Keratinocyte (primary cell): ENCODE measurements around the gene SYS1. TPM values are rescaled to one million over a fixed set of nuclear protein-coding genes. Genes with fewer than 3 reads are reported as not detected.

ENCODE experiments used
- DNase-seq: peaks from one replicate; pipeline ENCODE4 v3.0.0-alpha.2; 2011; ENCODE audit warnings: low read depth, missing footprints, low spot score
- FAIRE-seq: peaks from 2 replicates; lab custom pipeline; 2011; peaks lifted over from hg19 to GRCh38; lab: Jason Lieb, UNC
- H2AFZ ChIP-seq: 2 replicates; pipeline ENCODE4 v1.6.0; 2012; ENCODE audit warnings: low read length, control low read depth, inconsistent platforms; ENCODE audit not compliant: control insufficient read depth
- H3K27ac ChIP-seq: 2 replicates; pipeline ENCODE4 v1.5.1; 2011; ENCODE audit warnings: low read length; ENCODE audit not compliant: control insufficient read depth, insufficient read depth
- H3K27me3 ChIP-seq: 3 replicates; pipeline ENCODE4 v1.6.0; 2011; ENCODE audit warnings: low read length; ENCODE audit not compliant: control insufficient read depth, insufficient read depth; ENCODE audit errors: extremely low read depth
- H3K36me3 ChIP-seq, 2 experiments: 2 replicates in 1 of 2; 3 replicates in 1 of 2; pipeline ENCODE4 v1.5.1; 2011; ENCODE audit warnings: low read length in 2 of 2, mild to moderate bottlenecking in 1 of 2; ENCODE audit not compliant: control insufficient read depth in 2 of 2, insufficient read depth in 2 of 2; ENCODE audit errors: extremely low read depth in 1 of 2
- H3K4me1 ChIP-seq: 3 replicates; pipeline ENCODE4 v1.5.1; 2011; ENCODE audit warnings: low read length; ENCODE audit not compliant: control insufficient read depth, insufficient read depth; ENCODE audit errors: extremely low read depth
- H3K4me2 ChIP-seq: 3 replicates; pipeline ENCODE4 v1.6.0; 2011; ENCODE audit warnings: low read depth, low read length; ENCODE audit not compliant: control insufficient read depth, insufficient read depth; ENCODE audit errors: extremely low read depth
- H3K4me3 ChIP-seq, 3 experiments: fragments of 200-600 bp in 1 of 3; sonication (generic) in 1 of 3; 2 replicates in 2 of 3; 3 replicates in 1 of 3; pipeline ENCODE4 v1.5.1; 2011 to 2016; ENCODE audit warnings: low read length in 3 of 3, mild to moderate bottlenecking in 3 of 3, control low read depth in 2 of 3, inconsistent platforms in 1 of 3, low read depth in 1 of 3, mixed read lengths in 1 of 3, mixed run types in 1 of 3, moderate library complexity in 1 of 3; ENCODE audit not compliant: control insufficient read depth in 2 of 3, insufficient read depth in 2 of 3; ENCODE audit errors: extremely low read depth in 1 of 3
- H3K79me2 ChIP-seq: 2 replicates; pipeline ENCODE4 v1.6.0; 2012; ENCODE audit warnings: low read length; ENCODE audit not compliant: control insufficient read depth, insufficient read depth
- H3K9ac ChIP-seq: 3 replicates; pipeline ENCODE4 v1.6.0; 2011; ENCODE audit warnings: low read length; ENCODE audit not compliant: control insufficient read depth, insufficient read depth; ENCODE audit errors: extremely low read depth
- H3K9me1 ChIP-seq: 3 replicates; pipeline ENCODE4 v1.6.0; 2011; ENCODE audit warnings: low read length; ENCODE audit not compliant: control insufficient read depth, insufficient read depth; ENCODE audit errors: extremely low read depth
- H3K9me3 ChIP-seq: 2 replicates; pipeline ENCODE4 v1.5.1; 2012; ENCODE audit warnings: low read depth, low read length; ENCODE audit not compliant: control insufficient read depth
- H4K20me1 ChIP-seq: 3 replicates; pipeline ENCODE4 v1.6.0; 2011; ENCODE audit warnings: low read length; ENCODE audit not compliant: control insufficient read depth, insufficient read depth; ENCODE audit errors: extremely low read depth
- EZH2 ChIP-seq: IDR thresholded peaks from one replicate; pipeline ENCODE4 v1.6.1; 2012; ENCODE audit warnings: inconsistent platforms, mild to moderate bottlenecking, low read length, moderate library complexity
- dilution Hi-C: fragments of 300-500 bp; cut with MboI; formaldehyde crosslinking; loops from one replicate; pipeline ENCODE4 v1.7.0; 2020; ENCODE audit warnings: low sequenced_read_pairs; ENCODE audit not compliant: extremely low pct_ligation_motif_present
- polyA plus RNA-seq, 5 experiments: library from polyadenylated mRNA; depleted of rRNA in 3 of 5; stranded (reverse) in 3 of 5; stranded (forward) in 1 of 5; unstranded in 1 of 5; fragments of >200 nt; gene quantifications; 1 replicate in 1 of 5; 2 replicates in 3 of 5; 3 replicates in 1 of 5; pipeline versions ENCODE4 v1.2.1 to v1.2.3, GENCODE V29; 2011 to 2012; ENCODE audit warnings: missing spikeins in 2 of 5, low read depth in 1 of 5, low replicate concordance in 1 of 5
- TF ChIP-seq, protein P1 (sequence below), 3 experiments: IDR thresholded peaks in 1 of 3; conservative IDR thresholded peaks in 1 of 3; optimal IDR thresholded peaks in 1 of 3; 2 replicates in 2 of 3; 3 replicates in 1 of 3; pipeline versions ENCODE3 to v1.5.1; 2011; ENCODE audit warnings: low read length in 3 of 3, mild to moderate bottlenecking in 3 of 3, moderate library complexity in 2 of 3, control low read depth in 1 of 3, inconsistent platforms in 1 of 3; ENCODE audit not compliant: insufficient read depth in 2 of 3; ENCODE audit errors: extremely low read depth in 1 of 3

The SYS1 gene
- polyA plus RNA-seq, 1 donor (not counting 4 experiments of a cell fraction or from before 2014, with no cell fraction given) = 16.8 TPM

DNA sequence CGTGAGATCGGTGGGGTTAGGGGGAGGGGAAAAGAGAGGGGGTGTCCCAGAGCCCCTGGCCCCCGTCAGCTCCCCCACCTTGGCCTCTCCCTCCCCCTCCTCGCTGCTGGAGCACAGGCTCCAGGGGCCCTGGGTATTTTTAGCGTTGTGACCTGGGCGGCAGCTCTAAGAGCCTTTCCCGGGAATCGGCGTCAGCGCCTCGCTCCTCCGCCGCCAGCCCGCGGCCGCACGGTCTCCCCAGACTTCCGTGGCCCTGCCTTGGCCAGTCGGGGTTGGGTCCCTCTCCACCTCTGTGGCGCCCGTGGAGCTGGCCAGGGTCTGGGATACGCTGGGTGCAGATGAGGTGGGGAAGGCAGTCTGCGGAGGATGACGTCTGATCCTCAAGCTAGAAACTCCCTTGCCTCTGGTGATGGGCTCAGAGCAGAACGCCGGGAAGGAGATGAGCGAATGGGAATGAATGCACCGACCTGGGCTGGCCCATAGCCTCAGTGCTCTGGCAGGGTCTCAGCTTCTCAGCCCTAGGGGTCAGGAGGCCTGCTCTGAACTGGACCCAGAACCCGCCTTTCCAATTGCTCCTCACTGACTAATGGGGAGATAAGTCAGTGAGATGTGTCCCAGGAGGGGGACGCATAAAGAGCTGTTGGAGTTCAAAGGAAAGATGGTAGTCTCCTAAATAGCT is 44.2 kb downstream of the SYS1 start:
- Histone ChIP-seq H3K4me1 (peaks cover 4% of the 10 kb centered on the region), H3K9me3 (no peaks in the 10 kb centered on the region), H3K4me3 (peak overlapping the region; percentile 72 to 86 (median 79)), H3K9me1 (peaks cover 2% of the 10 kb centered on the region), H4K20me1 (no peaks in the 10 kb centered on the region), H2AFZ (peak overlapping the region; percentile 84), H3K4me2 (peak overlapping the region; percentile 86), H3K79me2 (no peaks in the 10 kb centered on the region), H3K27me3 (peaks cover 8% of the 10 kb centered on the region), H3K27ac (peak overlapping the region; percentile 43), H3K36me3 (peaks cover 5 to 10% of the 10 kb centered on the region in 2 experiments), H3K9ac (peak overlapping the region; percentile 77)
- TF ChIP-seq, protein P1, sequence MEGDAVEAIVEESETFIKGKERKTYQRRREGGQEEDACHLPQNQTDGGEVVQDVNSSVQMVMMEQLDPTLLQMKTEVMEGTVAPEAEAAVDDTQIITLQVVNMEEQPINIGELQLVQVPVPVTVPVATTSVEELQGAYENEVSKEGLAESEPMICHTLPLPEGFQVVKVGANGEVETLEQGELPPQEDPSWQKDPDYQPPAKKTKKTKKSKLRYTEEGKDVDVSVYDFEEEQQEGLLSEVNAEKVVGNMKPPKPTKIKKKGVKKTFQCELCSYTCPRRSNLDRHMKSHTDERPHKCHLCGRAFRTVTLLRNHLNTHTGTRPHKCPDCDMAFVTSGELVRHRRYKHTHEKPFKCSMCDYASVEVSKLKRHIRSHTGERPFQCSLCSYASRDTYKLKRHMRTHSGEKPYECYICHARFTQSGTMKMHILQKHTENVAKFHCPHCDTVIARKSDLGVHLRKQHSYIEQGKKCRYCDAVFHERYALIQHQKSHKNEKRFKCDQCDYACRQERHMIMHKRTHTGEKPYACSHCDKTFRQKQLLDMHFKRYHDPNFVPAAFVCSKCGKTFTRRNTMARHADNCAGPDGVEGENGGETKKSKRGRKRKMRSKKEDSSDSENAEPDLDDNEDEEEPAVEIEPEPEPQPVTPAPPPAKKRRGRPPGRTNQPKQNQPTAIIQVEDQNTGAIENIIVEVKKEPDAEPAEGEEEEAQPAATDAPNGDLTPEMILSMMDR (optimal IDR thresholded peaks at IDR 0.05 in 1 of 3, IDR thresholded peaks at IDR 0.05 in 1 of 3, conservative IDR thresholded peaks at IDR 0.05 in 1 of 3; ENCODE audit: extremely low read depth in 1 of 3, insufficient read depth in 2 of 3, low read length in 3 of 3) = no peak
- no peak for TF ChIP-seq EZH2
- no peak for FAIRE-seq
- dilution Hi-C loops = no loop called here
- DNase-seq = no peak

DNA sequence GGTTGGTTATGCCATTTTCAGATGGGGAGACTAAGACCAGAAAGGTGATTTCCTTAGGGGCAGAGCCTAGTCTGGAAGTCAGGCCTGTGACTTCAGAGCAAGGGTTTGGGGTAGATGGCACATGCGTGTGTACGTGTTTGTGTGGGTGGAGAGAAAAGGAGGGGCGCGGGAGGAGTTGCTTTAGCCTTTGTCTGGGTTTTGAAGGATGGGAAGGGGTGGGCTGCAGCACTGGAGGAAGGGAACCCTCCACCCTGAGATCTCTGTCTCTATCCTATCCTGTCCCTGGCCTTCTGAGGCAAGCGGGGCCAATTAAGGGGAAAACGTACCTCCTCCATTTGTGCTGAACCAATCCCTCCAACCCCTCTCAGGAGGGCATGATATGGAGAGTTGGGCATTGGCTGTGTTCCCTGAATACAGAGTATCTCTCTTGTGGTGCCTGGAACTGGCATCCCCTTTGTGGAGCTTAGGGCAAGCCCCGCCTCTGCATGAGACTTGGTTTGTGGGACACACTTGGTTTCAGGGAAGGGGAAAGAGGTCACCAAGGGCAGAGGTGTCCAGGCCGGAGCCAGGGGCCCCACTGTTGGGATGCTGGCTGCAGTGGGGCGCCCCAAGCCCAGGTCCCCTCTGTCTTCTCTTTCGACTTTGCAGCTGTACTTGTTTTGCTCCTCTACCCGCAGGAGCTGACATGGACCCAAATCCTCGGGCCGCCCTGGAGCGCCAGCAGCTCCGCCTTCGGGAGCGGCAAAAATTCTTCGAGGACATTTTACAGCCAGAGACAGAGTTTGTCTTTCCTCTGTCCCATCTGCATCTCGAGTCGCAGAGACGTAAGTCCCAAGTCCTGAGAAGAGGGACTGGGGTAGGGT is 45.1 kb downstream of the SYS1 start, which contains the start of gene DBNDD2:
Gene DBNDD2 (plus strand): TSS at position 507 of the 863 bp plus-strand sequence. CDS start 179 bp downstream, at position 686.
- Histone ChIP-seq H3K4me1 (peaks cover 4% of the 10 kb centered on the region), H3K9ac (peak within 1 kb of the TSS; percentile 77), H3K9me1 (peaks cover 2% of the 10 kb centered on the region), H3K9me3 (no peaks in the 10 kb centered on the region), H3K4me3 (peak within 1 kb of the TSS; percentile 72 to 86 (median 79)), H3K27ac (peak within 1 kb of the TSS; percentile 43), H3K27me3 (peaks cover 8% of the 10 kb centered on the region), H3K4me2 (peak within 1 kb of the TSS; percentile 86), H3K36me3 (peaks cover 5 to 10% of the 10 kb centered on the region in 2 experiments), H4K20me1 (no peaks in the 10 kb centered on the region), H2AFZ (peak within 1 kb of the TSS; percentile 84), H3K79me2 (no peaks in the 10 kb centered on the region)
- dilution Hi-C loops = no loop called here
- FAIRE-seq (no peak), DNase-seq (no peak)
- TF ChIP-seq, protein P1 (optimal IDR thresholded peaks at IDR 0.05 in 1 of 3, IDR thresholded peaks at IDR 0.05 in 1 of 3, conservative IDR thresholded peaks at IDR 0.05 in 1 of 3; ENCODE audit: extremely low read depth in 1 of 3, insufficient read depth in 2 of 3, low read length in 3 of 3) = no peak
- TF ChIP-seq EZH2 = no peak
